H1 (cell line): Measurements from ENCODE around the gene ALG9. TPM values are rescaled to one million over a fixed set of nuclear protein-coding genes. Genes with fewer than 3 reads are reported as not detected.

Source experiments
- BRCA1 ChIP-seq: IDR thresholded peaks from 2 replicates; pipeline ENCODE4 v1.6.1; 2012; ENCODE audit warnings: low read depth, low read length, improper control_type of control experiment
- FOSL1 ChIP-seq: IDR thresholded peaks from 2 replicates; pipeline ENCODE4 v1.6.1; 2011; ENCODE audit warnings: mild to moderate bottlenecking, low read depth, low read length, moderate library complexity; ENCODE audit not compliant: insufficient read depth
- HDAC6 ChIP-seq: IDR thresholded peaks from one replicate; pipeline ENCODE4 v1.7.1; 2012; ENCODE audit warnings: low read depth, mild to moderate bottlenecking, inconsistent platforms, low read length, moderate library complexity
- NANOG ChIP-seq: IDR thresholded peaks from 2 replicates; pipeline ENCODE4 v1.6.1; 2011; ENCODE audit warnings: low read length, low read depth, mild to moderate bottlenecking, inconsistent platforms; ENCODE audit not compliant: insufficient read depth, poor library complexity, severe bottlenecking
- POLR2A ChIP-seq, 2 experiments: IDR thresholded peaks; 1 replicate in 1 of 2; 2 replicates in 1 of 2; pipeline ENCODE4 v1.6.1; 2011; ENCODE audit warnings: low read depth in 2 of 2, low read length in 2 of 2, mild to moderate bottlenecking in 2 of 2; ENCODE audit errors: control extremely low read depth in 1 of 2
- POLR2AphosphoS5 ChIP-seq: IDR thresholded peaks from 2 replicates; pipeline ENCODE4 v1.6.1; 2011; ENCODE audit warnings: low read depth, low read length
- polyA plus RNA-seq, 7 experiments: library from polyadenylated mRNA; depleted of rRNA in 3 of 7; stranded (reverse) in 5 of 7; unstranded in 2 of 7; fragments of >200 nt in 5 of 7; fragments of 200-250 nt in 2 of 7; gene quantifications; 1 replicate in 5 of 7; 2 replicates in 1 of 7; 4 replicates in 1 of 7; pipeline versions ENCODE4 v1.2.1 to v1.2.3, GENCODE V29; 2011 to 2013; ENCODE audit warnings: missing spikeins in 2 of 7, mixed read lengths in 2 of 7
- total RNA-seq: library from RNA; stranded (reverse); fragmentation: NEBNext Ultra II Directional; extraction: Animal tissue kit (Norgen Biotek cat#: 25700); gene quantifications from 2 replicates; pipeline ENCODE4 v1.2.1, GENCODE V29; 2021
- TF ChIP-seq, protein P1 (sequence below): fragments of 300-600 bp; sonication (generic); IDR thresholded peaks from 2 replicates; pipeline ENCODE4 v1.7.1; 2012; ENCODE audit warnings: low read length, moderate library complexity, mild to moderate bottlenecking, inconsistent platforms; ENCODE audit not compliant: insufficient replicate concordance
- TF ChIP-seq, protein P2 (sequence below): IDR thresholded peaks from 2 replicates; pipeline ENCODE4 v1.6.1; 2012; ENCODE audit warnings: inconsistent platforms

The ALG9 gene
- total and polyA plus RNA-seq, 2 of the 8 experiments (the other 6 are each of a cell fraction or from before 2014, with no cell fraction given) = 23.5 to 24.5 TPM

DNA sequence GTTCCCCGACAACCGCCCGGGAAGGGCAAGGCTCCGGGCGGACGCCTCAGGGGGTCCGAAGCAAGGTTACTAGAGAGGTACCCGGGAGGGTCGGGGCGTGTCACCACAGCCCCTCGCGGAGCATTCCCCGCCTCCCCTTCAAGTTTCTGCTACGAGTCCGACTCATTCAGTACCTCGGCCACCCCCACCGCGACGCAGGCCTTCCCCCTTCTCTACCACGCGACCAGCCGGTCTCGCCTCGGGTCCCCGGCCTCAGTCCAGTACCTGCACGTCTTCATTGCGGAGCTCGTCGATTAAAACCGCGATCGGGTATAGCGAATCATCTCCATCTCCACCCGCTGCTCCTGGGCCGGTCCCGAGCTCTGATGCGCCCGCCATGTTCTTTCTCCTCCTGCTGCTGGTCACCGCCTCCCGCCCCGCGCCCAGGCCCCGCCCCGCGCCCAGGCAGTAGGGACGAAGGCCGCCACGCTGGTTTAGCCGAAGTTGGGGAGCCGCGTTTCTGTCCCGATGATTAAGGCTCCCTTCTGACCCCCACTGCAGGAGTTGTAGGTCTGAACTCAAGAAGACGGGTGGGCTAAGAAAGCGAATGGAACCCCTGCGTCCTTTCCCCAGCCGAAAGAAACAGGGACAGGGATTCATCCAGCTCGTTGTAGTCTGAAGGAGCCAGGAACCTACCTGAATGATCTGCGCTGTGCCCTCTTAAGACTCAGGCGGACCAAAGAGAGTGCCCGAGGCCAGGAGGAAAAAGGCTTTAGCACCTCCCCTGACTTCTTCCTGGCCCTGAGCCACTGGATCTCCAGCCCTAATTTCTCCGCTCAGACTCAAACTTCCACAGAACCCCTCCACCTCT is 105.2 kb downstream of the ALG9 start, which contains the start of gene PPP2R1B (continued):
- TF ChIP-seq, protein P1, sequence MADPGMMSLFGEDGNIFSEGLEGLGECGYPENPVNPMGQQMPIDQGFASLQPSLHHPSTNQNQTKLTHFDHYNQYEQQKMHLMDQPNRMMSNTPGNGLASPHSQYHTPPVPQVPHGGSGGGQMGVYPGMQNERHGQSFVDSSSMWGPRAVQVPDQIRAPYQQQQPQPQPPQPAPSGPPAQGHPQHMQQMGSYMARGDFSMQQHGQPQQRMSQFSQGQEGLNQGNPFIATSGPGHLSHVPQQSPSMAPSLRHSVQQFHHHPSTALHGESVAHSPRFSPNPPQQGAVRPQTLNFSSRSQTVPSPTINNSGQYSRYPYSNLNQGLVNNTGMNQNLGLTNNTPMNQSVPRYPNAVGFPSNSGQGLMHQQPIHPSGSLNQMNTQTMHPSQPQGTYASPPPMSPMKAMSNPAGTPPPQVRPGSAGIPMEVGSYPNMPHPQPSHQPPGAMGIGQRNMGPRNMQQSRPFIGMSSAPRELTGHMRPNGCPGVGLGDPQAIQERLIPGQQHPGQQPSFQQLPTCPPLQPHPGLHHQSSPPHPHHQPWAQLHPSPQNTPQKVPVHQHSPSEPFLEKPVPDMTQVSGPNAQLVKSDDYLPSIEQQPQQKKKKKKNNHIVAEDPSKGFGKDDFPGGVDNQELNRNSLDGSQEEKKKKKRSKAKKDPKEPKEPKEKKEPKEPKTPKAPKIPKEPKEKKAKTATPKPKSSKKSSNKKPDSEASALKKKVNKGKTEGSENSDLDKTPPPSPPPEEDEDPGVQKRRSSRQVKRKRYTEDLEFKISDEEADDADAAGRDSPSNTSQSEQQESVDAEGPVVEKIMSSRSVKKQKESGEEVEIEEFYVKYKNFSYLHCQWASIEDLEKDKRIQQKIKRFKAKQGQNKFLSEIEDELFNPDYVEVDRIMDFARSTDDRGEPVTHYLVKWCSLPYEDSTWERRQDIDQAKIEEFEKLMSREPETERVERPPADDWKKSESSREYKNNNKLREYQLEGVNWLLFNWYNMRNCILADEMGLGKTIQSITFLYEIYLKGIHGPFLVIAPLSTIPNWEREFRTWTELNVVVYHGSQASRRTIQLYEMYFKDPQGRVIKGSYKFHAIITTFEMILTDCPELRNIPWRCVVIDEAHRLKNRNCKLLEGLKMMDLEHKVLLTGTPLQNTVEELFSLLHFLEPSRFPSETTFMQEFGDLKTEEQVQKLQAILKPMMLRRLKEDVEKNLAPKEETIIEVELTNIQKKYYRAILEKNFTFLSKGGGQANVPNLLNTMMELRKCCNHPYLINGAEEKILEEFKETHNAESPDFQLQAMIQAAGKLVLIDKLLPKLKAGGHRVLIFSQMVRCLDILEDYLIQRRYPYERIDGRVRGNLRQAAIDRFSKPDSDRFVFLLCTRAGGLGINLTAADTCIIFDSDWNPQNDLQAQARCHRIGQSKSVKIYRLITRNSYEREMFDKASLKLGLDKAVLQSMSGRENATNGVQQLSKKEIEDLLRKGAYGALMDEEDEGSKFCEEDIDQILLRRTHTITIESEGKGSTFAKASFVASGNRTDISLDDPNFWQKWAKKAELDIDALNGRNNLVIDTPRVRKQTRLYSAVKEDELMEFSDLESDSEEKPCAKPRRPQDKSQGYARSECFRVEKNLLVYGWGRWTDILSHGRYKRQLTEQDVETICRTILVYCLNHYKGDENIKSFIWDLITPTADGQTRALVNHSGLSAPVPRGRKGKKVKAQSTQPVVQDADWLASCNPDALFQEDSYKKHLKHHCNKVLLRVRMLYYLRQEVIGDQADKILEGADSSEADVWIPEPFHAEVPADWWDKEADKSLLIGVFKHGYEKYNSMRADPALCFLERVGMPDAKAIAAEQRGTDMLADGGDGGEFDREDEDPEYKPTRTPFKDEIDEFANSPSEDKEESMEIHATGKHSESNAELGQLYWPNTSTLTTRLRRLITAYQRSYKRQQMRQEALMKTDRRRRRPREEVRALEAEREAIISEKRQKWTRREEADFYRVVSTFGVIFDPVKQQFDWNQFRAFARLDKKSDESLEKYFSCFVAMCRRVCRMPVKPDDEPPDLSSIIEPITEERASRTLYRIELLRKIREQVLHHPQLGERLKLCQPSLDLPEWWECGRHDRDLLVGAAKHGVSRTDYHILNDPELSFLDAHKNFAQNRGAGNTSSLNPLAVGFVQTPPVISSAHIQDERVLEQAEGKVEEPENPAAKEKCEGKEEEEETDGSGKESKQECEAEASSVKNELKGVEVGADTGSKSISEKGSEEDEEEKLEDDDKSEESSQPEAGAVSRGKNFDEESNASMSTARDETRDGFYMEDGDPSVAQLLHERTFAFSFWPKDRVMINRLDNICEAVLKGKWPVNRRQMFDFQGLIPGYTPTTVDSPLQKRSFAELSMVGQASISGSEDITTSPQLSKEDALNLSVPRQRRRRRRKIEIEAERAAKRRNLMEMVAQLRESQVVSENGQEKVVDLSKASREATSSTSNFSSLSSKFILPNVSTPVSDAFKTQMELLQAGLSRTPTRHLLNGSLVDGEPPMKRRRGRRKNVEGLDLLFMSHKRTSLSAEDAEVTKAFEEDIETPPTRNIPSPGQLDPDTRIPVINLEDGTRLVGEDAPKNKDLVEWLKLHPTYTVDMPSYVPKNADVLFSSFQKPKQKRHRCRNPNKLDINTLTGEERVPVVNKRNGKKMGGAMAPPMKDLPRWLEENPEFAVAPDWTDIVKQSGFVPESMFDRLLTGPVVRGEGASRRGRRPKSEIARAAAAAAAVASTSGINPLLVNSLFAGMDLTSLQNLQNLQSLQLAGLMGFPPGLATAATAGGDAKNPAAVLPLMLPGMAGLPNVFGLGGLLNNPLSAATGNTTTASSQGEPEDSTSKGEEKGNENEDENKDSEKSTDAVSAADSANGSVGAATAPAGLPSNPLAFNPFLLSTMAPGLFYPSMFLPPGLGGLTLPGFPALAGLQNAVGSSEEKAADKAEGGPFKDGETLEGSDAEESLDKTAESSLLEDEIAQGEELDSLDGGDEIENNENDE = no peak
- TF ChIP-seq HDAC6 (no peak), POLR2AphosphoS5 (peak; percentile 76; the same call in 1 of the 2 replicates), POLR2A (IDR thresholded peaks at IDR 0.05; ENCODE audit: control extremely low read depth in 1 of 2, low read depth in 2 of 2, low read length in 2 of 2) (peak in 1 of 2 experiments; percentile 75; a peak in 2 of 3 replicates), BRCA1 (no peak), FOSL1 (no peak), NANOG (no peak)
- TF ChIP-seq, protein P2, sequence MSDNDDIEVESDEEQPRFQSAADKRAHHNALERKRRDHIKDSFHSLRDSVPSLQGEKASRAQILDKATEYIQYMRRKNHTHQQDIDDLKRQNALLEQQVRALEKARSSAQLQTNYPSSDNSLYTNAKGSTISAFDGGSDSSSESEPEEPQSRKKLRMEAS = peak; percentile 59
- TF ChIP-seq, all 59 proteins: peak for 15
